ENCODE measurements around the gene DDRGK1. TPM values are rescaled to one million over a fixed set of nuclear protein-coding genes. Genes with fewer than 3 reads are reported as not detected.

Gene DDRGK1
- total and polyA plus RNA-seq, 8 donors: 42.0 to 52.8 (median 48.1) TPM

DNA sequence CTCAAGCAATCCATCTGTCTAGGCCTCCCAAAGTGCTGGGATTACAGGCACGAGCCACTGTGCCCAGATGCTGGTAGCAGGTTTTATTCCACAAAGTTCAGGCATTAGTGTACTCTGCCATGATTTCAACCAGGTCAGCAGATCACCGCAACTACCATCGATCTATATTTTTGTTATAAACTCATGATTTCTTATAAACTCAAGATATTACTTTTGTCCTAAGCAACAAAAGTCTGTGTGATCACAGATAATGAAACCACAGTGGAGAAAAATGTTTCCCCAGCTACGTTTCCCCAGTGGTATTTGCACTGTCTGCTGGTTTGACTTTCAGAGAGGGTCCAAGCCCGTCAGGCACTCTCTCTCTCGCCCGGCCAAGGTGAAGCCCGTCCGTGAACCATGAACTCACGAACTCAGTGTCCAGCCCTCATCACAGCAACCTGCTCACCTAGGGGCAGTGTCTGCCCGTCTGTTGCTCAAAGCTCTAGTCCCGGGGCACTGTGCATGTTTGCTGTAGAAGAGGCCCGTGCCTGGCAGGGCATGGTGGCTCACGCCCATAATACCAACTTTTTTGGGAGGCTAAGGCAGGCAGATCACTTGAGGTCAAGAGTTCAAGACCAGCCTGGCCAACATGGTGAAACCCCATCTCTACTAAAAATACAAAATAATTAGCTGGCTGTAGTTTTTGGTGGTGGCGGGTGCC, 27.6 kb upstream of the DDRGK1 start:
- no peak for FAIRE-seq
- H3K9me3 ChIP-seq: no peaks in the 10 kb centered on the region
- no peak for DNase-seq
- WGBS, 2 donors: 86 to 89% methylated on average over 15 of the region's 15 CpGs
- intact Hi-C loops (cut with DNase I): no loop called here
- no peak for TF ChIP-seq CTCF (IDR thresholded peaks at IDR 0.05)
- no peaks in the 10 kb centered on the region for H3K4me1 ChIP-seq
- H3K4me3 ChIP-seq: no peak overlapping the region
- ATAC-seq: no peak
- H3K27me3 ChIP-seq: no peaks in the 10 kb centered on the region
- no peak overlapping the region for H3K27ac ChIP-seq
- no peaks in the 10 kb centered on the region for H3K36me3 ChIP-seq

GRCh38 chr20:3231116-3231515, 26.6 kb upstream of the DDRGK1 start:
- ATAC-seq (no peak), DNase-seq (no peak), FAIRE-seq (no peak)
- Histone ChIP-seq H3K27ac (no peak overlapping the region), H3K36me3 (no peaks in the 10 kb centered on the region), H3K4me1 (no peaks in the 10 kb centered on the region), H3K4me3 (no peak overlapping the region), H3K27me3 (no peaks in the 10 kb centered on the region), H3K9me3 (no peaks in the 10 kb centered on the region)
- no peak for TF ChIP-seq CTCF (IDR thresholded peaks at IDR 0.05)
- intact Hi-C loops (cut with DNase I): no loop called here
- WGBS, 2 donors: 90 to 92% methylated on average over 21 of the region's 21 CpGs

DNA sequence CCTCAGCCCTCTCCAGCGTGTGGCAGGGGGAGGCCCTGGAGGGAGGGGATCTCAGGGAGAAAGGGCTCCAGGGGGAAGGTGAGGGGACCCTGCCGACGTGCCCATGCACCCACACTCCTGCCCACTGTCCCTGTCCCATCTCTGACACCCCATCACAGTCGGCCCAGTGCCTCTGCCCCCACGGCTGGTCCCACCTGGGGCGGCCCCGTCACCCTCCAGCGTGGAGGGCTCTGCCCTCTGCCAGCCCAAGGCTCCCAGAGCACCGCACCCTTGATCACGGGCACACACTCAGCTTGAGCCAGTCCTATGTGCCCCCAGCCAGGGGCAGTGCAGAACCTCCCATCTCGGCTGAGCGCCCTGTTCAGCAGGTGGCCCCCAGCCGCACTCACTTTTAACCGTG, 25.3 kb upstream of the DDRGK1 start:
- no peak for ATAC-seq
- no peaks in the 10 kb centered on the region for H3K9me3 ChIP-seq
- intact Hi-C loops (cut with DNase I): no loop called here
- H3K4me1 ChIP-seq: no peaks in the 10 kb centered on the region
- DNase-seq: peak in 1 of 6 donors; percentile 63
- H3K27me3 ChIP-seq: no peaks in the 10 kb centered on the region
- FAIRE-seq: no peak
- 82 to 89% methylated on average over 13 to 14 of the region's 14 CpGs for WGBS, 2 donors
- H3K36me3 ChIP-seq: no peaks in the 10 kb centered on the region
- no peak overlapping the region for H3K27ac ChIP-seq
- no peak for TF ChIP-seq CTCF (IDR thresholded peaks at IDR 0.05)
- H3K4me3 ChIP-seq: no peak overlapping the region

DNA sequence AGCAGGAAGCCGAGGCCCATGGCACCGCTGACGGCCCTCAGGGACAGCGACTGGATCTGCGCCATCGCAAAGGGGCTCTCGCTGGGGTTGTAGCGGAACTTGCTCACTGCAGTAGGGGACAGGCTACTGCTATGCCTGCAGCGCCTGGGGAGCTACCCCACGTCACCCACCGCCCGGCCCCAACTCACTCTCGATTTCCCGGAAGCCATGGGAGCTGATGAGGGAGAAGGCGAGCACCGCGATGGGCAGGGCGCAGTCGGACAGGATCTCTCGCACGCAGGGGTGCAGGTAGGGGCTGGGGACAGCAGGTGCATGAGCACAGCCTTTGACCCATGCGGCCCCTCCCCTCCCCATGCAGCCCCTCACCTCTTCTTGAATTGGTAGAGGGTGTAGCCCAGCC, 24.7 kb upstream of the DDRGK1 start:
- TF ChIP-seq CTCF (IDR thresholded peaks at IDR 0.05): no peak
- DNase-seq: peak in 1 of 6 donors; percentile 56
- FAIRE-seq: no peak

DNA sequence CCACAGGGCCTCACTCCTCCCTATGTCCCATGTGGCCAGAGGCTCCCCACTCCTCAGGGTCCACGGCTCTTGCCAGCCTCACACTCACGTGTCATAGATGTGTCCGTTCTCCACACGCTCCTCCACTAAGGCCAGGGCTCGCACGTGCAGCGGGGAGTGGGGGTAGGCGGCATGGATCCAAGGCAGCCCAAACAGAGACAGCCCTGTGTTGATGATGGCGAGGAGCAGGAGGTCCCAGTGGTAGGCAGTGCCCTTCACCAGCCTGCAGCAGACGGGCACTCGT, 24.2 kb upstream of the DDRGK1 start:
- DNase-seq: peak in 1 of 6 donors; percentile 60
- FAIRE-seq: no peak
- 85 to 86% methylated on average over 11 of the region's 11 CpGs for WGBS, 2 donors
- Histone ChIP-seq H3K4me3 (no peak overlapping the region), H3K27me3 (no peaks in the 10 kb centered on the region), H3K36me3 (peaks cover 0 to 1% (median 0%) of the 10 kb centered on the region in 3 donors), H3K9me3 (no peaks in the 10 kb centered on the region), H3K27ac (no peak overlapping the region), H3K4me1 (no peaks in the 10 kb centered on the region)
- intact Hi-C loops (cut with DNase I): no loop called here
- no peak for TF ChIP-seq CTCF (IDR thresholded peaks at IDR 0.05)
- no peak for ATAC-seq

More for the DNA sequence above, 24.7 kb upstream of the DDRGK1 start:
- Histone ChIP-seq H3K36me3 (no peaks in the 10 kb centered on the region), H3K27me3 (no peaks in the 10 kb centered on the region), H3K4me3 (no peak overlapping the region), H3K4me1 (no peaks in the 10 kb centered on the region), H3K9me3 (no peaks in the 10 kb centered on the region), H3K27ac (no peak overlapping the region)
- intact Hi-C loops (cut with DNase I): no loop called here
- ATAC-seq: no peak
- WGBS, 2 donors: 91% methylated on average over 21 to 22 of the region's 22 CpGs
